Measurements from ENCODE around the gene HIC2. TPM values are rescaled to one million over a fixed set of nuclear protein-coding genes. Genes with fewer than 3 reads are reported as not detected.
"Not testable (repeated sequence)": the region's sequence is repeated elsewhere in the genome, so short reads cannot be mapped to it uniquely, and the experiment has no call there.

Gene HIC2
- total RNA-seq, 2 donors from 2014 or later, result 7.4 to 9.7 TPM

- DNase-seq (ENCODE audit: low spot score); H3K27ac Mint-ChIP-seq; H3K9me3 Mint-ChIP-seq; ATAC-seq; H3K27me3 Mint-ChIP-seq; H3K4me1 Mint-ChIP-seq (ENCODE audit: low read depth in 2 of 2); H3K4me3 Mint-ChIP-seq; H3K36me3 Mint-ChIP-seq: not testable (repeated sequence)
These were observed 796 bp upstream of the HIC2 start for GRCh38 chr22:21416375-21416774.

- not testable (repeated sequence) for H3K9me3 Mint-ChIP-seq; H3K27me3 Mint-ChIP-seq; H3K36me3 Mint-ChIP-seq; H3K4me3 Mint-ChIP-seq; H3K27ac Mint-ChIP-seq; H3K4me1 Mint-ChIP-seq (ENCODE audit: low read depth in 2 of 2)
- ATAC-seq, result peak; percentile 17 to 46
- peak; percentile 61 for DNase-seq (ENCODE audit: low spot score)
These were observed 682 bp downstream of the HIC2 start for GRCh38 chr22:21417853-21418252.

- DNase-seq (ENCODE audit: low spot score); H3K27ac Mint-ChIP-seq; H3K4me1 Mint-ChIP-seq (ENCODE audit: low read depth in 2 of 2); H3K27me3 Mint-ChIP-seq; H3K36me3 Mint-ChIP-seq; H3K9me3 Mint-ChIP-seq; ATAC-seq; H3K4me3 Mint-ChIP-seq: not testable (repeated sequence)
These were observed 1.9 kb downstream of the HIC2 start for GRCh38 chr22:21418974-21419638.

- ATAC-seq, result peak; percentile 62 to 72
- DNase-seq (ENCODE audit: low spot score); H3K27me3 Mint-ChIP-seq; H3K9me3 Mint-ChIP-seq; H3K4me3 Mint-ChIP-seq; H3K36me3 Mint-ChIP-seq; H3K27ac Mint-ChIP-seq; H3K4me1 Mint-ChIP-seq (ENCODE audit: low read depth in 2 of 2): not testable (repeated sequence)
These were observed 3.1 kb downstream of the HIC2 start for GRCh38 chr22:21420180-21420763.

GRCh38 chr22:21424084-21424709, 7.0 kb downstream of the HIC2 start:
- not testable (repeated sequence) for H3K4me3 Mint-ChIP-seq; H3K27ac Mint-ChIP-seq; H3K36me3 Mint-ChIP-seq; H3K9me3 Mint-ChIP-seq; DNase-seq (ENCODE audit: low spot score); H3K27me3 Mint-ChIP-seq; ATAC-seq; H3K4me1 Mint-ChIP-seq (ENCODE audit: low read depth in 2 of 2)

- not testable (repeated sequence) for H3K4me3 Mint-ChIP-seq; H3K9me3 Mint-ChIP-seq; H3K27me3 Mint-ChIP-seq; H3K27ac Mint-ChIP-seq; H3K36me3 Mint-ChIP-seq; H3K4me1 Mint-ChIP-seq (ENCODE audit: low read depth in 2 of 2); DNase-seq (ENCODE audit: low spot score)
- peak; percentile 58 to 85 for ATAC-seq
These were observed 17.4 kb downstream of the HIC2 start for GRCh38 chr22:21434378-21435233.

- DNase-seq (ENCODE audit: low spot score); H3K9me3 Mint-ChIP-seq; ATAC-seq; H3K27ac Mint-ChIP-seq; H3K36me3 Mint-ChIP-seq; H3K4me1 Mint-ChIP-seq (ENCODE audit: low read depth in 2 of 2); H3K27me3 Mint-ChIP-seq; H3K4me3 Mint-ChIP-seq: not testable (repeated sequence)
These were observed 19.0 kb downstream of the HIC2 start for GRCh38 chr22:21435998-21436810.

- not testable (repeated sequence) for H3K4me1 Mint-ChIP-seq (ENCODE audit: low read depth in 2 of 2); H3K4me3 Mint-ChIP-seq; DNase-seq (ENCODE audit: low spot score); H3K27me3 Mint-ChIP-seq; H3K9me3 Mint-ChIP-seq; ATAC-seq; H3K36me3 Mint-ChIP-seq; H3K27ac Mint-ChIP-seq
These were observed 20.8 kb downstream of the HIC2 start for GRCh38 chr22:21438013-21438412.

GRCh38 chr22:21440018-21440636, 23.0 kb downstream of the HIC2 start:
- not testable (repeated sequence) for H3K27me3 Mint-ChIP-seq; H3K9me3 Mint-ChIP-seq; H3K4me3 Mint-ChIP-seq; H3K4me1 Mint-ChIP-seq (ENCODE audit: low read depth in 2 of 2); H3K27ac Mint-ChIP-seq; DNase-seq (ENCODE audit: low spot score); H3K36me3 Mint-ChIP-seq; ATAC-seq

- not testable (repeated sequence) for H3K27me3 Mint-ChIP-seq, H3K4me3 Mint-ChIP-seq
These were observed 23.5 kb downstream of the HIC2 start for GRCh38 chr22:21440676-21441075.

GRCh38 chr22:21441170-21441569, 24.0 kb downstream of the HIC2 start:
- DNase-seq (ENCODE audit: low spot score) (peak; percentile 48), ATAC-seq (peak in 1 of 2 donors; percentile 20)
- H3K9me3 Mint-ChIP-seq, result not testable (repeated sequence)

More at GRCh38 chr22:21440676-21441075, 23.5 kb downstream of the HIC2 start:
- not testable (repeated sequence) for H3K4me1 Mint-ChIP-seq (ENCODE audit: low read depth in 2 of 2); H3K27ac Mint-ChIP-seq; H3K36me3 Mint-ChIP-seq; H3K9me3 Mint-ChIP-seq; DNase-seq (ENCODE audit: low spot score); ATAC-seq

GRCh38 chr22:21442123-21442522, 25.0 kb downstream of the HIC2 start:
- not testable (repeated sequence) for H3K36me3 Mint-ChIP-seq; H3K4me3 Mint-ChIP-seq; DNase-seq (ENCODE audit: low spot score); H3K27me3 Mint-ChIP-seq; H3K9me3 Mint-ChIP-seq; H3K4me1 Mint-ChIP-seq (ENCODE audit: low read depth in 2 of 2); H3K27ac Mint-ChIP-seq; ATAC-seq

More at GRCh38 chr22:21441170-21441569, 24.0 kb downstream of the HIC2 start:
- not testable (repeated sequence) for H3K36me3 Mint-ChIP-seq; H3K4me1 Mint-ChIP-seq (ENCODE audit: low read depth in 2 of 2); H3K27ac Mint-ChIP-seq; H3K4me3 Mint-ChIP-seq; H3K27me3 Mint-ChIP-seq

GRCh38 chr22:21442646-21443045, 25.5 kb downstream of the HIC2 start:
- not testable (repeated sequence) for H3K36me3 Mint-ChIP-seq; H3K4me3 Mint-ChIP-seq; H3K4me1 Mint-ChIP-seq (ENCODE audit: low read depth in 2 of 2); H3K27ac Mint-ChIP-seq; H3K27me3 Mint-ChIP-seq; H3K9me3 Mint-ChIP-seq; ATAC-seq
- DNase-seq (ENCODE audit: low spot score), result peak; percentile 58

Measured in natural killer cell treated with Interleukin-12 subunit alpha and Interleukin-12 subunit beta and Interleukin-15 and Interleukin-18, amount 100 ng/mL, for 72 hours (primary cell).